ENCODE measurements around the gene PTPRZ1. TPM values are rescaled to one million over a fixed set of nuclear protein-coding genes. Genes with fewer than 3 reads are reported as not detected.

The PTPRZ1 gene
- total RNA-seq, 2 donors from 2014 or later = not detected

- H3K27me3 Mint-ChIP-seq = no peaks in the 10 kb centered on the region
- no peaks in the 10 kb centered on the region for H3K36me3 Mint-ChIP-seq
- no peak for DNase-seq (ENCODE audit: low spot score)
- H3K27ac Mint-ChIP-seq = no peak overlapping the region
- no peaks in the 10 kb centered on the region for H3K4me1 Mint-ChIP-seq (ENCODE audit: low read depth in 2 of 2)
- H3K4me3 Mint-ChIP-seq = no peak overlapping the region
- H3K9me3 Mint-ChIP-seq = peaks cover 4% of the 10 kb centered on the region
- no peak for ATAC-seq
Observed at GRCh38 chr7:121913947-121914675, 41.1 kb downstream of the PTPRZ1 start.

DNA sequence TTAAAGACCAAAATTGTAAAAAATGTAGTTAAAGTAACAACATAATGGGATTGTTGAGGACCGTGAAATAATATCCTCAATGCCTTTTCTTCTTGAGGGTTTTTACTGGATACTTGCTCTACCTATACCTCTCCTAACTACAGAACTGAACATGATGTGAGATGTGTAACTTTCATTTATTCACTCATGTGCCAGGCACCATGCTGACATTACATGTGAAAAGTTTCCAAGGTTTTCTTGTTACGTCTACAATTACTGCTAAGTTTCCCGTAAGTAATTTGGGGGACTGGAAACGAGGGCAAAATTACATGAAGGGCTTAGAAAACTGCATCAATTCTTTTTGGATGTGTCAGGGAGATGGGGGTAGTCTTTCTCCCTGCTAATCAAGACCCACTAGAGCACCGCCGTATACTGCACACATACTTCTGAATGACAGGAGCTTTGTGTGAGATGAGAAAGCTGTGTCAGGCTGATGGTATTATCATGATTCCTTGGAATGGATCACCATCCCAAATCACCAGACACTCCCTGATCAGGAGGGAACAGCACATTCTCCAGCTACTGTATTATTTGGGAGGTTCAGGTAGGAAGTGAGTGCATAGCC lies 41.8 kb downstream of the PTPRZ1 start:
- Mint-ChIP-seq H3K27ac (no peak overlapping the region), H3K4me1 (ENCODE audit: low read depth in 2 of 2) (no peaks in the 10 kb centered on the region)

GRCh38 chr7:121916211-121916610 lies 43.2 kb downstream of the PTPRZ1 start:
- H3K36me3 Mint-ChIP-seq = no peaks in the 10 kb centered on the region
- no peaks in the 10 kb centered on the region for H3K4me1 Mint-ChIP-seq (ENCODE audit: low read depth in 2 of 2)
- H3K27ac Mint-ChIP-seq = no peak overlapping the region
- no peaks in the 10 kb centered on the region for H3K27me3 Mint-ChIP-seq
- ATAC-seq (no peak), DNase-seq (ENCODE audit: low spot score) (no peak)
- H3K9me3 Mint-ChIP-seq = peaks cover 4% of the 10 kb centered on the region
- no peak overlapping the region for H3K4me3 Mint-ChIP-seq

More for the DNA sequence above, 41.8 kb downstream of the PTPRZ1 start:
- no peak for ATAC-seq
- no peaks in the 10 kb centered on the region for H3K27me3 Mint-ChIP-seq
- peaks cover 4% of the 10 kb centered on the region for H3K9me3 Mint-ChIP-seq
- no peak for DNase-seq (ENCODE audit: low spot score)
- no peak overlapping the region for H3K4me3 Mint-ChIP-seq
- no peaks in the 10 kb centered on the region for H3K36me3 Mint-ChIP-seq

GRCh38 chr7:121919986-121920385 lies 47.0 kb downstream of the PTPRZ1 start:
- no peaks in the 10 kb centered on the region for H3K36me3 Mint-ChIP-seq
- ATAC-seq = no peak
- no peak overlapping the region for H3K4me3 Mint-ChIP-seq
- H3K27me3 Mint-ChIP-seq = no peaks in the 10 kb centered on the region
- H3K27ac Mint-ChIP-seq = no peak overlapping the region
- H3K4me1 Mint-ChIP-seq (ENCODE audit: low read depth in 2 of 2) = no peaks in the 10 kb centered on the region
- no peaks in the 10 kb centered on the region for H3K9me3 Mint-ChIP-seq
- DNase-seq (ENCODE audit: low spot score) = no peak

- no peak for ATAC-seq
- no peaks in the 10 kb centered on the region for H3K9me3 Mint-ChIP-seq
- H3K27ac Mint-ChIP-seq = no peak overlapping the region
- DNase-seq (ENCODE audit: low spot score) = no peak
- no peak overlapping the region for H3K4me3 Mint-ChIP-seq
- H3K36me3 Mint-ChIP-seq = no peaks in the 10 kb centered on the region
- H3K4me1 Mint-ChIP-seq (ENCODE audit: low read depth in 2 of 2) = no peaks in the 10 kb centered on the region
- no peaks in the 10 kb centered on the region for H3K27me3 Mint-ChIP-seq
Observed at GRCh38 chr7:121924269-121925186, 51.6 kb downstream of the PTPRZ1 start.

DNA sequence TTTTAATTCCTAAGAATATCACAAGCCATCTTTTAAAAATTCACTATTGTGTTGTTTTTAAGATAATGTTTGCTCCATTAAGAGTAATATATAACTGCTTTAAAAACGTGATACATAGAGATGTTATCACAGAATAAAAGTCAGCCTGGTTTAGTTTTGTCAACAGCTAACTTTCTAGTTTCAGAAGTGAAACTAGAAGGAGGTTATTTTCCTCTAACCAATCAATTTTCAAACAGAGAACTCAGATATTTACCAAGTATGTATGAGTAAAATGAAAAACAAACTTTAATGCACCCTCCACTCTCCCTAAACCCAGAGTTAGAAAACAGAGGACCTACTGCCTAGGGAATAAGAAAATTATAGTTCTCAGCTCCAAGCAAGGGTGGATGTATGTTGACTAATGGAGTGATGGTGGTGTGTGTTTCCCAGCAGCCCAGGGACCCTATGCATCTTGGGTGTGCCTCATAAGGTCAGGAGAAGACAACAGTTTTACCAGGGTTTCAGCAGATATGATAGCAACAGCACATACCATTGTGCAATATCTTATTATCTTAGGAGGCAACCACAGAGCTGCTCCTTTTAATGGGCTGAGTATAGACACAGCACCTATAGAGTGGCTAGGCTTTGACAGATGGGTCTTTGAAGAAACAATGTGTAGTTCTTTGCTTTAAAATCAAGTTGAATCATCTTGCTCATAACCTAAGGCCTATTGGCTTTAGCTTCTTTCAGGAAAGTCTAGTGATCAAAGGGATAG lies 58.4 kb downstream of the PTPRZ1 start:
- Mint-ChIP-seq H3K27me3 (no peaks in the 10 kb centered on the region), H3K27ac (no peak overlapping the region), H3K4me1 (ENCODE audit: low read depth in 2 of 2) (no peaks in the 10 kb centered on the region), H3K9me3 (no peaks in the 10 kb centered on the region), H3K4me3 (no peak overlapping the region), H3K36me3 (no peaks in the 10 kb centered on the region)
- ATAC-seq (no peak), DNase-seq (ENCODE audit: low spot score) (no peak)

- Mint-ChIP-seq H3K4me1 (ENCODE audit: low read depth in 2 of 2) (no peaks in the 10 kb centered on the region), H3K27ac (no peak overlapping the region), H3K9me3 (peaks cover 3% of the 10 kb centered on the region), H3K27me3 (no peaks in the 10 kb centered on the region), H3K36me3 (no peaks in the 10 kb centered on the region), H3K4me3 (no peak overlapping the region)
- no peak for ATAC-seq
- DNase-seq (ENCODE audit: low spot score) = no peak
Observed at GRCh38 chr7:121932768-121933167, 59.8 kb downstream of the PTPRZ1 start.

DNA sequence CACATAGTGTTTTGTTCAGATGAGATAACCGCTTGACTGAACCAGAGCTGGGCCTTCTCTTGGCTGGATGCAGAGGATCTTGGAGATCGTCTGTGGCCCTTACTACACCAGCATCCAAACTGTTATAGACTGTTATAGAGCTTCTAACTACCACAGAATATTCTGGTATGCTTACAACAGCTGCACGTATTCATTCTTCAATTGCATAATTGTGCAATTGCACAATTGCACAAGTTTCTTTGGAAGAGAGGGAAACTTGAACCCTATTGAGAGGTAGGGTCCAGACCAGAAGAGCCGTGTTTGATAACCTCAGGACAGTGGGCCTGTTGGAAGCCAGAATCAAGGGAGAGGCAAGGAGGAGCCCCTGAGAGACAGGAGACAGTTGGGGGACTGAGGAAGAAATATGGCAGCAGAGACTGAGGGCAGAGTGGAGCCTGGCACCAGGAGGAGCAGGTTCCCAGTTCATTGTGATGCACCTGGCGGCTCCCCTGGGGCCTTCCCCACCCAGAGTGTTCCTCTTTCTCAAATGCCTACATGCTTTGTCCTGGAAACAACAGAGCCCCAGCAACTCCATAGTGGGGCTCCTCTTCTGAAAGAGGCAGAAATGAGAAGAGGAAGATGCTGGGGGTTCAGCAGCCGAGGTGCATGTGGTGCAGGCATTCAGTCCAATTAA lies 64.1 kb downstream of the PTPRZ1 start:
- H3K27ac Mint-ChIP-seq = no peak overlapping the region
- no peak overlapping the region for H3K4me3 Mint-ChIP-seq
- H3K36me3 Mint-ChIP-seq = no peaks in the 10 kb centered on the region
- H3K9me3 Mint-ChIP-seq = peaks cover 3% of the 10 kb centered on the region
- no peaks in the 10 kb centered on the region for H3K27me3 Mint-ChIP-seq
- H3K4me1 Mint-ChIP-seq (ENCODE audit: low read depth in 2 of 2) = no peaks in the 10 kb centered on the region
- DNase-seq (ENCODE audit: low spot score) = no peak
- no peak for ATAC-seq

DNA sequence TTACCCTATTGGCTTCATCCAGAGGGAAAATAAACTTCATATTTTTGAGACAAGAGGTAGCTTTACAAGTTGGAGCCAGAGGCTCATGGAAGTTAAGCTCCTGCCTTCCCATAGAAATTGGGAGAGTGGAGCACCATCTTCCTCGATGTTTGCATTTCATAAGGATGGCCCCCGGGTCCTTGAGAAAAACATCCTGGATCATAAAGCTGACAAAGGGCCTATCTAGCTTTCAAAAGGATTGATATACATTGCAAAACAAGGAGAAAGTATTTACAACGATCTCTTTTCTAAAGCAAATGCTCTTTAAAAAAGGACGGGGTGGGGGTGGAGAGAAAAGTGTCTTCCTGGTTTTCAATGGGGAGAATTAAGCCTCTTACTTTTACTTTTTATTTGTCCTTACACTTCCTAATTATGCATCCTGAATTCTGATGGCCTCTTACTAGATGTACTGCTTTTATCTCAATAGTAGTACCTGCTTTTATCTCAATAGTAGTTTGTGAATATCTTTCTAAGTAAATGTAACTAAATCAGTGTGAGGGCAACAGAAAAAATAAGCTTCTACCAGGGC lies 65.6 kb downstream of the PTPRZ1 start:
- ATAC-seq (no peak), DNase-seq (ENCODE audit: low spot score) (no peak)
- no peaks in the 10 kb centered on the region for H3K27me3 Mint-ChIP-seq
- H3K27ac Mint-ChIP-seq = no peak overlapping the region
- no peaks in the 10 kb centered on the region for H3K4me1 Mint-ChIP-seq (ENCODE audit: low read depth in 2 of 2)
- peaks cover 3% of the 10 kb centered on the region for H3K9me3 Mint-ChIP-seq
- no peak overlapping the region for H3K4me3 Mint-ChIP-seq
- no peaks in the 10 kb centered on the region for H3K36me3 Mint-ChIP-seq

DNA sequence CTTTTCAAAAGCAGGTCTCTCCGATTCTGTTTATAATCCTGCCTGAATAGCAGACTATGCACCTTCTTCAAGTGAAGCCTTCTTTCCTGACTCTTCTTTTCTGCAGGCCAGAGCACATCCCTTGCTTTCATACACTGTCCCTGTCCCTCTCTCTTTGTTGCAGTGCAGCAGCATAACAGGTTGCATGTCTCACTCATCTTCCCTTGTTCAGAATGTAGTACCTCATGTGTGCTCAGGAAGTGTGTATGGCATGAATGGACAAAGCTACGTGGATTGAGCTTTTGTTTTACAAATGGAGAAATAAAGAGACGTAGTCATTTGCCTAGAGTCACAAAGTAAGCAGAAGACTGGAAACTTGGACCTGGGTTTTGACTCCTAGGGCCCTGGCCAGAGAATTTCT lies 68.0 kb downstream of the PTPRZ1 start:
- DNase-seq (ENCODE audit: low spot score) = no peak
- ATAC-seq = no peak
- Mint-ChIP-seq H3K27me3 (no peaks in the 10 kb centered on the region), H3K9me3 (peaks cover 7% of the 10 kb centered on the region), H3K4me3 (no peak overlapping the region), H3K4me1 (ENCODE audit: low read depth in 2 of 2) (no peaks in the 10 kb centered on the region), H3K27ac (no peak overlapping the region), H3K36me3 (no peaks in the 10 kb centered on the region)

GRCh38 chr7:121941830-121942229 lies 68.9 kb downstream of the PTPRZ1 start:
- Mint-ChIP-seq H3K9me3 (peaks cover 7% of the 10 kb centered on the region), H3K4me1 (ENCODE audit: low read depth in 2 of 2) (no peaks in the 10 kb centered on the region), H3K27me3 (no peaks in the 10 kb centered on the region), H3K4me3 (no peak overlapping the region), H3K36me3 (no peaks in the 10 kb centered on the region), H3K27ac (no peak overlapping the region)
- ATAC-seq (no peak), DNase-seq (ENCODE audit: low spot score) (no peak)

DNA sequence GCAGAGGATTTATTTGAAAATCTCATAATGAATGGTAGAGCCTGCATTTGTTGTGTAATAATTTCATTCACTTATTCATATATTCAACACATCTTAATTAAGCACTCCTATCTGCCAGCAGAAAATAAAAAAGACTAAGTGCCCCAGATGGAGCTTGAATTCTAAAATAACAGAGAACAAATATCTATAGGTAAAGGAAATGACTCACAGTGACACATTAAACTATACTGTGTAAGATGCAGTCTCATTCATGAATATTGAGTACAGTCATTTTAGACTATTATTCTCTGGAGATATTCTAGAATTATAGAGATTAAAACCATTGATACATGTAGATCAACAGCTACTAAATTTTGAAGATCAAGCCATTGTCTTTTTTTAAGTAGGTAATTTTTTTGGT lies 72.1 kb downstream of the PTPRZ1 start:
- H3K36me3 Mint-ChIP-seq = no peaks in the 10 kb centered on the region
- ATAC-seq (no peak), DNase-seq (ENCODE audit: low spot score) (no peak)
- no peaks in the 10 kb centered on the region for H3K4me1 Mint-ChIP-seq (ENCODE audit: low read depth in 2 of 2)
- H3K9me3 Mint-ChIP-seq = peaks cover 7% of the 10 kb centered on the region
- H3K27me3 Mint-ChIP-seq = no peaks in the 10 kb centered on the region
- H3K27ac Mint-ChIP-seq = no peak overlapping the region
- H3K4me3 Mint-ChIP-seq = no peak overlapping the region
